Fibroblast of lung (primary cell): Measurements from ENCODE around the gene MYL2. TPM values are rescaled to one million over a fixed set of nuclear protein-coding genes. Genes with fewer than 3 reads are reported as not detected.

Source experiments
- DNase-seq, 2 donors: peaks; one replicate each; pipeline versions ENCODE4 v3.0.0 to v3.0.0-alpha.2; 2010; ENCODE audit warnings: low read depth in 2 of 2
- H2AFZ ChIP-seq: 2 replicates; pipeline ENCODE4 v1.5.1; 2012; ENCODE audit warnings: low read length, control low read depth, inconsistent platforms
- H3K27ac ChIP-seq: 2 replicates; pipeline ENCODE4 v1.5.1; 2011; ENCODE audit warnings: low read length, control low read depth; ENCODE audit not compliant: insufficient read depth
- H3K27me3 ChIP-seq: 2 replicates; pipeline ENCODE4 v1.5.1; 2011; ENCODE audit warnings: mild to moderate bottlenecking, low read length; ENCODE audit not compliant: control insufficient read depth, insufficient read depth
- H3K36me3 ChIP-seq: 2 replicates; pipeline ENCODE4 v1.5.1; 2011; ENCODE audit warnings: low read length; ENCODE audit not compliant: control insufficient read depth, insufficient read depth
- H3K4me1 ChIP-seq: 2 replicates; pipeline ENCODE4 v1.5.1; 2011; ENCODE audit warnings: low read length; ENCODE audit not compliant: control insufficient read depth, insufficient read depth; ENCODE audit errors: extremely low read depth
- H3K4me2 ChIP-seq: 2 replicates; pipeline ENCODE4 v1.5.1; 2011; ENCODE audit warnings: low read length, control low read depth; ENCODE audit not compliant: insufficient read depth; ENCODE audit errors: extremely low read depth
- H3K4me3 ChIP-seq, 4 experiments: fragments of 200-600 bp in 1 of 4; sonication (generic) in 1 of 4; replicated peaks in 1 of 4; 2 replicates each; pipeline ENCODE4 v1.5.1; 2011 to 2016; ENCODE audit warnings: low read length in 4 of 4, low read depth in 3 of 4, mild to moderate bottlenecking in 3 of 4, control low read depth in 2 of 4, inconsistent platforms in 1 of 4, mixed read lengths in 1 of 4; ENCODE audit not compliant: insufficient read depth in 1 of 4; ENCODE audit errors: control extremely low read depth in 1 of 4
- H3K79me2 ChIP-seq: 2 replicates; pipeline ENCODE4 v1.5.1; 2012; ENCODE audit warnings: mild to moderate bottlenecking, low read length, inconsistent platforms; ENCODE audit not compliant: control insufficient read depth, insufficient read depth
- H3K9ac ChIP-seq: 2 replicates; pipeline ENCODE4 v1.5.1; 2011; ENCODE audit warnings: mild to moderate bottlenecking, low read length, control low read depth; ENCODE audit not compliant: insufficient read depth
- H3K9me3 ChIP-seq: 2 replicates; pipeline ENCODE4 v1.5.1; 2012; ENCODE audit warnings: low read depth, low read length; ENCODE audit not compliant: control insufficient read depth, insufficient read depth
- H4K20me1 ChIP-seq: 2 replicates; pipeline ENCODE4 v1.5.1; 2011; ENCODE audit warnings: low read length; ENCODE audit not compliant: control insufficient read depth, insufficient read depth; ENCODE audit errors: extremely low read depth
- CTCF ChIP-seq, 2 donors: IDR thresholded peaks in 1 of 2; conservative IDR thresholded peaks in 1 of 2; 1 replicate in 1 of 2; 2 replicates in 1 of 2; pipeline ENCODE4 v1.5.1; 2011 to 2012; ENCODE audit warnings: low read length in 2 of 2, control low read depth in 1 of 2, inconsistent platforms in 1 of 2, low read depth in 1 of 2, mild to moderate bottlenecking in 1 of 2
- EZH2 ChIP-seq: IDR thresholded peaks from 2 replicates; pipeline ENCODE4 v1.5.1; 2012; ENCODE audit warnings: low read length, control low read depth, mild to moderate bottlenecking; ENCODE audit errors: missing control alignments
- polyA plus RNA-seq, 2 donors: library from polyadenylated mRNA; depleted of rRNA in 1 of 2; stranded (reverse) in 1 of 2; unstranded in 1 of 2; fragments of >200 nt; gene quantifications; 2 replicates each; pipeline ENCODE4 v1.2.1, GENCODE V29; 2011 to 2012; ENCODE audit warnings: missing spikeins in 1 of 2
- total RNA-seq: library from RNA; depleted of rRNA; stranded (reverse); fragments of >200 nt; gene quantifications from 2 replicates; pipeline ENCODE4 v1.2.1, GENCODE V29; 2014

Gene MYL2
- total and polyA plus RNA-seq, 2 donors (not counting 1 experiment from before 2014, with no cell fraction given): not detected

DNA sequence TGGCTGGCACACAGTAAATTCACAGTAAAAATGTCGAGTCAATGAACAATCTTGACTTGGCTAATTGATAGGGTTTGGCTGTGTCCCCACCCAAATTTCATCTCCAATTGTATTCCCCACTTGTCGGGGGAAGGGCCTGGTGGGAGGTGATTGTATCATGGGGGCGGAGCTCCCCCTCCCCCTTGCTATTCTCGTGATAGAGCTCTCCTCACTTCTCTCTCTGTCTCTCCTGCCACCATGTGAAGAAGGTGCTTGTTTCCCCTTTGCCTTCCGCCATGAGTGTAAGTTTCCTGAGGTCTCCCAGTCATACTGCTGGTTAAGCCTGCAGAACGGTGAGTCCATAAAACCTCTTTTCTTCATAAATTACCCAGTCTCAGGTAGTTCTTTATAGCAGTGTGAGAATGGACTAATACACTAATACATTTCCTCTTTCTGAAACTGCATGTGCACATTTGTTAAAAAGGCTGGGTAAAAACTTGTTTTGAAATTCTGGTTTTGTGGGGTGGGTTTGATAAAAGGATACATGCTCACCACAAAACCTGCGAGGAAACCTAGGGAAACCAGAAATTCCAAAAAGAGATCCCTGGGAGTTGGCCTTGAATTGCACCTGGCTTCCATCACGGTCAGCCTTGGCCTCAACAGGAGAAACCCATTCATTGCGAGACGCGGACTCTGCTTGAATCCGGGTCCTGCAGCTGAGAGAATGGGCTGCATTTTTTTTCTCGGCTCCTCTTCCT is 16.2 kb upstream of the MYL2 start:
- Histone ChIP-seq H2AFZ (no peak overlapping the region), H3K36me3 (no peaks in the 10 kb centered on the region), H3K9me3 (no peaks in the 10 kb centered on the region), H3K4me2 (no peak overlapping the region), H3K4me3 (no peak overlapping the region), H3K9ac (no peak overlapping the region), H3K27ac (no peak overlapping the region), H3K27me3 (no peaks in the 10 kb centered on the region), H3K79me2 (no peaks in the 10 kb centered on the region), H4K20me1 (no peaks in the 10 kb centered on the region), H3K4me1 (no peaks in the 10 kb centered on the region)
- TF ChIP-seq EZH2 (no peak), CTCF (conservative IDR thresholded peaks at IDR 0.05 in 1 of 2, IDR thresholded peaks at IDR 0.05 in 1 of 2; ENCODE audit: low read depth in 1 of 2, low read length in 2 of 2) (no peak)
- DNase-seq: no peak

DNA sequence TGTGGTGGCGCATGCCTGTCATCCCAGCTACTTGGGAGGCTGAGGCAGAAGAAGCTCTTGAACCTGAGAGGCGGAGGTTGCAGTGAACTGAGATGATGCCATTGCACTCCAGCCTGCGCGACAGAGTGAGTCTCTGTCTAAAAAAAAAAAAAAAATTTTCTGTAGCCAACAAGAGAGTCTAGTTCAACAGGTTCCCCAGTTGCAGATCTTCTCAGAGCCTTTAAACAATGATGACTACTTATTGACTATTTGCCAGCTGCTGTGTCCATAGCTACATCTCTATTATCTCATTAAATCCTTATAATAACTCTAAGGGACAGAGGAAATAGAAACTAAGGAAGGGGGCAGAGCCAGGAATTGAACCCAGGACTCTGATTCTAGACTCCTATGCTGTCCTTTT is 15.2 kb upstream of the MYL2 start:
- no peak for DNase-seq
- TF ChIP-seq CTCF (conservative IDR thresholded peaks at IDR 0.05 in 1 of 2, IDR thresholded peaks at IDR 0.05 in 1 of 2; ENCODE audit: low read depth in 1 of 2, low read length in 2 of 2) (no peak), EZH2 (no peak)
- Histone ChIP-seq H3K4me3 (no peak overlapping the region), H3K36me3 (no peaks in the 10 kb centered on the region), H4K20me1 (no peaks in the 10 kb centered on the region), H3K4me1 (no peaks in the 10 kb centered on the region), H2AFZ (no peak overlapping the region), H3K79me2 (no peaks in the 10 kb centered on the region), H3K4me2 (no peak overlapping the region), H3K9ac (no peak overlapping the region), H3K9me3 (no peaks in the 10 kb centered on the region), H3K27me3 (no peaks in the 10 kb centered on the region), H3K27ac (no peak overlapping the region)

DNA sequence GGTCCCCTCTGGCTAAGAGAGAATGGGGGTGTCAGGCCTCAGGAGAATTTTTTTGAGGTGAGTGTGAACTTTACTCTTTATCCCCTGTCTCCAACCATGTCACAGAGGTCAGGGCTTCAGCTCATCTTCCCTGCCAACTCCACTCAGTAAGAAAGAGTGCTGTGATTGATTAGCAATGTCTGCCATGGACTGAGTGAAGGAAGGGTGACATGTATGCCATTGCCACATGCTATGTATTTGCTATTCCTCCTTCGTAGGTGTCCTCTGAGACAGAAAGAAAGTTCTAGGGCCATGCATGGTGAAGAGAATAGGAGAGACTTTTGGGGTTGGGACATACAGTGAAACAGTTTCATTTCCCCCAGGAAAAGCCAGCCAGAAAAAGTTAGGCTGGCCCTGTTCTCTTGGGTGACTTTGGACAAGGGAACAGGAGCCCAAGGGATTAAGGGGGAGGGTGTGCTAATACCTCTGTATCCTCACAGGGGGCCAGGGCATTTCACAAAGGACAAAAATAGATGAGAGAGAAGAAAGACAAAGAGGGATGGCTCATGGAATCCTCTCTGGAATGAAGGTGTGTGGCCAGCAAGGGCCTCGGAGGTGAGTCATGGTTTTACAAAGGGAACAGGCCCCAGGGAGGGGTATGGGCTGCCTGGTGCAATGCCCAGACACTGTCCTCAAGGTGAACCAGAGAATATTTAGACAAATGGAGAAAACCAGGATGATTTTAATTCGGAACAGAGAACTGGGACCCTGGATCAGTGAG is 13.9 kb upstream of the MYL2 start:
- Histone ChIP-seq H3K4me2 (no peak overlapping the region), H3K79me2 (no peaks in the 10 kb centered on the region), H3K4me1 (no peaks in the 10 kb centered on the region), H3K9ac (no peak overlapping the region), H3K27me3 (no peaks in the 10 kb centered on the region), H3K36me3 (no peaks in the 10 kb centered on the region), H2AFZ (no peak overlapping the region), H4K20me1 (no peaks in the 10 kb centered on the region), H3K4me3 (no peak overlapping the region), H3K9me3 (no peaks in the 10 kb centered on the region), H3K27ac (no peak overlapping the region)
- peak in 1 of 2 donors; percentile 59 for DNase-seq
- TF ChIP-seq EZH2 (no peak), CTCF (conservative IDR thresholded peaks at IDR 0.05 in 1 of 2, IDR thresholded peaks at IDR 0.05 in 1 of 2; ENCODE audit: low read depth in 1 of 2, low read length in 2 of 2) (no peak)
